Measurements from ENCODE around the gene JAK1.

- TF ChIP-seq EZH2 (IDR thresholded peaks at IDR 0.05; ENCODE audit: insufficient read depth, poor library complexity, severe bottlenecking) (no peak), EZH2phosphoT487 (IDR thresholded peaks at IDR 0.05; ENCODE audit: insufficient read depth, low read depth) (no peak)
Measured at GRCh38 chr1:64887689-64888217, 78.6 kb downstream of the JAK1 start.

Data from GM23248 (cell line).